ENCODE data around the gene LIMS2. TPM values are rescaled to one million over a fixed set of nuclear protein-coding genes. Genes with fewer than 3 reads are reported as not detected.

Gene LIMS2
- total and polyA plus RNA-seq, 9 donors, result 7.7 to 51.9 (median 35.0) TPM

GRCh38 chr2:127683757-127684156, 8.4 kb upstream of the LIMS2 start:
- H3K27ac ChIP-seq (ENCODE audit: low read length), result no peak overlapping the region

DNA sequence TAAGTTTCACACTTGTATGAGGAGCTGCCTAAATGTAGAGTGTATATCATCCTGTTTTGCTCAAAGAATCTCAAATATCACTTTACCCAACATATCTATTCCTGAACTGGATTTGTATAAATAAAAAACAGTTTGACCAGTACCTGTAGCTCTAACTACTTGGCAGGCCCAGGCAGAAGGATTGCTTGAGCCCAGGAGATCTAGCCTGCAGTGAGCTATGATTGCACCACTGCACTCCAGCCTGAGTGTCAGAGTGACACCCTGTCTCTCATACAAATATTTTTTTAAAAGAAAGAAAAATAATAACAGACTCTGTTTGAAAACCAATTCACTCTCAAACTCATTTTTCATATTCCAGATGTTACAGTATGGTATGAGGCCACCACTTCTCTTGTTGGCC, 7.7 kb upstream of the LIMS2 start:
- peaks cover 21% of the 10 kb centered on the region for H3K4me1 ChIP-seq (ENCODE audit: control insufficient read depth, insufficient read depth, low read length)

More at GRCh38 chr2:127683757-127684156, 8.4 kb upstream of the LIMS2 start:
- no peaks in the 10 kb centered on the region for H3K36me3 ChIP-seq (ENCODE audit: control insufficient read depth, insufficient read depth, low read length)
- DNase-seq, result peak; percentile 57
- H3K4me1 ChIP-seq (ENCODE audit: control insufficient read depth, insufficient read depth, low read length), result peaks cover 21% of the 10 kb centered on the region
- no peaks in the 10 kb centered on the region for H3K9me3 ChIP-seq (replicated peaks; ENCODE audit: control insufficient read depth, low read depth, low read length)
- WGBS (ENCODE audit: insufficient coverage), result 24% methylated on average over 2 of the region's 15 CpGs
- H3K4me3 ChIP-seq (ENCODE audit: low read length), result no peak overlapping the region
- peaks cover 4% of the 10 kb centered on the region for H3K27me3 ChIP-seq (ENCODE audit: control insufficient read depth, insufficient read depth, low read length)

GRCh38 chr2:127681976-127682857, 6.9 kb upstream of the LIMS2 start:
- WGBS (ENCODE audit: insufficient coverage), result 83% methylated on average over 1 of the region's 6 CpGs
- H3K36me3 ChIP-seq (ENCODE audit: control insufficient read depth, insufficient read depth, low read length), result no peaks in the 10 kb centered on the region
- H3K27me3 ChIP-seq (ENCODE audit: control insufficient read depth, insufficient read depth, low read length), result peaks cover 15% of the 10 kb centered on the region
- H3K4me1 ChIP-seq (ENCODE audit: control insufficient read depth, insufficient read depth, low read length), result peaks cover 21% of the 10 kb centered on the region
- H3K27ac ChIP-seq (ENCODE audit: low read length), result no peak overlapping the region
- H3K4me3 ChIP-seq (ENCODE audit: low read length), result no peak overlapping the region
- DNase-seq, result no peak
- no peaks in the 10 kb centered on the region for H3K9me3 ChIP-seq (replicated peaks; ENCODE audit: control insufficient read depth, low read depth, low read length)

More for the DNA sequence above, 7.7 kb upstream of the LIMS2 start:
- H3K4me3 ChIP-seq (ENCODE audit: low read length), result no peak overlapping the region
- no peaks in the 10 kb centered on the region for H3K9me3 ChIP-seq (replicated peaks; ENCODE audit: control insufficient read depth, low read depth, low read length)
- no peak for DNase-seq
- no peak overlapping the region for H3K27ac ChIP-seq (ENCODE audit: low read length)
- H3K27me3 ChIP-seq (ENCODE audit: control insufficient read depth, insufficient read depth, low read length), result peaks cover 8% of the 10 kb centered on the region
- no peaks in the 10 kb centered on the region for H3K36me3 ChIP-seq (ENCODE audit: control insufficient read depth, insufficient read depth, low read length)

DNA sequence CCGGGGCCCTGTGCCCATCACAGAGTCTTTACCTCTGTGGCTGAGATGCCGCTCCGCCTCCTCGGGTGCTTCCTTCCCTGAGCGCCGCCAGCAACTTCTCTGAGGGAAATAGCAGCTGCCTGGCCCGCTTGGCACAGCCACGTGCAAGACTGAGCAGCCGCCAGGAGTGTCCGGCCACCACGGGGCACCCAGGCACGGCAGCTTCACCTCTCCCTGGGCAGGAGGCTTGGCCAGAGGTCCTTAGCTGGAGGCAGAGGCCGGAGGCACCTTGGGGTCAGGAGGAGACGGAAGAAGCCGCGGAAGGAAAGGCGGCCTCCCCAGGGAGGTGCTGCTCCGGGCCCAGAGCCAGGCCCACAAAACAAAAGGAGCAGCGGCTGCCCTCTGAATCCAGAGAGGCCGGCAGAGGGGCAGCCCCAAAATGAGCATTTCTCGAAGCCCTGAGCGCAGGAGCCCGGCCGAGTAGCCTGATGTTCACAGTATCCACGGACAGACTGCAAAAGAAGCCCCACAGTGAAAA, 6.0 kb upstream of the LIMS2 start:
- 11% methylated on average over 20 of the region's 25 CpGs for WGBS (ENCODE audit: insufficient coverage)
- Histone ChIP-seq H3K36me3 (ENCODE audit: control insufficient read depth, insufficient read depth, low read length) (no peaks in the 10 kb centered on the region), H3K4me3 (ENCODE audit: low read length) (peak overlapping the region; percentile 27), H3K27me3 (ENCODE audit: control insufficient read depth, insufficient read depth, low read length) (peaks cover 24% of the 10 kb centered on the region), H3K4me1 (ENCODE audit: control insufficient read depth, insufficient read depth, low read length) (peaks cover 28% of the 10 kb centered on the region), H3K9me3 (replicated peaks; ENCODE audit: control insufficient read depth, low read depth, low read length) (no peaks in the 10 kb centered on the region), H3K27ac (ENCODE audit: low read length) (no peak overlapping the region)
- DNase-seq, result peak; percentile 47

- Histone ChIP-seq H3K36me3 (ENCODE audit: control insufficient read depth, insufficient read depth, low read length) (no peaks in the 10 kb centered on the region), H3K4me1 (ENCODE audit: control insufficient read depth, insufficient read depth, low read length) (peaks cover 32% of the 10 kb centered on the region), H3K4me3 (ENCODE audit: low read length) (no peak overlapping the region), H3K9me3 (replicated peaks; ENCODE audit: control insufficient read depth, low read depth, low read length) (no peaks in the 10 kb centered on the region), H3K27me3 (ENCODE audit: control insufficient read depth, insufficient read depth, low read length) (peaks cover 27% of the 10 kb centered on the region), H3K27ac (ENCODE audit: low read length) (no peak overlapping the region)
- DNase-seq, result no peak
- WGBS (ENCODE audit: insufficient coverage), result 81% methylated on average over 19 of the region's 19 CpGs
Observed at GRCh38 chr2:127680706-127681287, 5.5 kb upstream of the LIMS2 start.

DNA sequence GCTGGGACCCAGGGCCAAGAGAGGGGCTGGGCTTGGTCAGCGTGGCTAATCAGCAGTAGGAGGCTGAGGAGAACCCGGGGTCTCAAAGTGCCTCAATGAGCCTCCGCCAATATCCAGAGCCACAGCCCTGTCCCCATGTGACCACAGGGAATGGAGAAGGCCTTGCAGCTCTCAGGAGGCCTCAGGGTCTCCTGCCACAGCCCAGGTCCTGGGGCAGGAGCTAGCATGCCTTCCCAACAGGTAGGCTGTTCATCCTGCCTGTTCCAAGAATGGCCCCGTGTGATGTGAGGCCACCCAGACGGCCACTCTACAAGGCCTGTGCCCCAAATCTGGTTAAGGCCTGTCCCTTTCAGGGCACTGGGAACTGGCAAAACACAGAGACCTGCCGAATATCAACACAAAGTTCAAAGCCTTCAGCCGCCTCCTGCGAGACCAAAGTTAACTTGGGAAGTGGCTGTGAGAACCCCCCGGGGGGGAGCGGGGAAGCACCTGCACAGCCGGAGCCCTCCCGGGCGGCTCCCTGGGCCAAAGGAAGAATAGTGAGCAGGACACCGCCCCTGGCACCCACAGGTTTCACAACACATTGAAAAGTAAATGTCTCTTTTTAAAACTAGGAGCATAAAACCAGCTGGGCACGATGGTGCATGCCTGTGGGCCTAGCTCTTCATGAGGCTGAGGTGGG, 4.5 kb upstream of the LIMS2 start:
- Histone ChIP-seq H3K4me1 (ENCODE audit: control insufficient read depth, insufficient read depth, low read length) (peaks cover 37% of the 10 kb centered on the region), H3K27ac (ENCODE audit: low read length) (no peak overlapping the region), H3K9me3 (replicated peaks; ENCODE audit: control insufficient read depth, low read depth, low read length) (no peaks in the 10 kb centered on the region), H3K4me3 (ENCODE audit: low read length) (no peak overlapping the region), H3K27me3 (ENCODE audit: control insufficient read depth, insufficient read depth, low read length) (peaks cover 30% of the 10 kb centered on the region), H3K36me3 (ENCODE audit: control insufficient read depth, insufficient read depth, low read length) (no peaks in the 10 kb centered on the region)
- no peak for DNase-seq
- WGBS (ENCODE audit: insufficient coverage), result 83% methylated on average over 6 of the region's 15 CpGs

DNA sequence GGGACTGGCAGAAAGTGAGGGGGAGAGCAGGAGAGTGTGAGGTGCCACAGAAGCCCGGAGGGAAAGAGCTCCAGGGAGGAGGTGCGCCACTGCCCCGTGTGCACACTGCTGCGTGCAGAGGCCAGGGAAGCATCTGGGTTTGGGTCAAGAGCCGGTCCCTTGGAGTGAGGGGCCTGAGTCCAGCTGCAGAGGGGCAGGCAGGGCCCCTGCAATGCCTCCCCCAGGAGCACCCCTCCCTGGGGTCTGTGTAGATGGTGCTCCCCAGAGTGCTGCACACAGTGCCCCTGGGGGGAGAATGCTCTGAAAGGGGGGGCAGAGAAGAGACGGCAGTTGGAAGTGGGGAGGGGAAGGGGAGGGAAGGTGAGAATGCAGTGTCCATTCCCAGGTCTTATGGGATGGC, 3.7 kb upstream of the LIMS2 start:
- H3K9me3 ChIP-seq (replicated peaks; ENCODE audit: control insufficient read depth, low read depth, low read length), result no peaks in the 10 kb centered on the region
- 79% methylated on average over 4 of the region's 6 CpGs for WGBS (ENCODE audit: insufficient coverage)
- H3K27me3 ChIP-seq (ENCODE audit: control insufficient read depth, insufficient read depth, low read length), result peaks cover 35% of the 10 kb centered on the region
- no peak overlapping the region for H3K27ac ChIP-seq (ENCODE audit: low read length)
- no peaks in the 10 kb centered on the region for H3K36me3 ChIP-seq (ENCODE audit: control insufficient read depth, insufficient read depth, low read length)
- no peak overlapping the region for H3K4me3 ChIP-seq (ENCODE audit: low read length)
- peaks cover 41% of the 10 kb centered on the region for H3K4me1 ChIP-seq (ENCODE audit: control insufficient read depth, insufficient read depth, low read length)
- no peak for DNase-seq

GRCh38 chr2:127678531-127678930, 3.2 kb upstream of the LIMS2 start:
- H3K27ac ChIP-seq (ENCODE audit: low read length), result no peak overlapping the region
- DNase-seq, result no peak
- no peaks in the 10 kb centered on the region for H3K9me3 ChIP-seq (replicated peaks; ENCODE audit: control insufficient read depth, low read depth, low read length)
- H3K27me3 ChIP-seq (ENCODE audit: control insufficient read depth, insufficient read depth, low read length), result peaks cover 37% of the 10 kb centered on the region
- H3K36me3 ChIP-seq (ENCODE audit: control insufficient read depth, insufficient read depth, low read length), result peaks cover 2% of the 10 kb centered on the region
- 81% methylated on average over 10 of the region's 10 CpGs for WGBS (ENCODE audit: insufficient coverage)
- H3K4me1 ChIP-seq (ENCODE audit: control insufficient read depth, insufficient read depth, low read length), result peaks cover 42% of the 10 kb centered on the region
- no peak overlapping the region for H3K4me3 ChIP-seq (ENCODE audit: low read length)

GRCh38 chr2:127676906-127677305, 1.6 kb upstream of the LIMS2 start:
- H3K27me3 ChIP-seq (ENCODE audit: control insufficient read depth, insufficient read depth, low read length), result peaks cover 37% of the 10 kb centered on the region
- no peak for DNase-seq
- H3K4me1 ChIP-seq (ENCODE audit: control insufficient read depth, insufficient read depth, low read length), result peaks cover 47% of the 10 kb centered on the region

More at GRCh38 chr2:127676906-127677305, 1.6 kb upstream of the LIMS2 start:
- H3K9me3 ChIP-seq (replicated peaks; ENCODE audit: control insufficient read depth, low read depth, low read length), result no peaks in the 10 kb centered on the region
- peaks cover 2% of the 10 kb centered on the region for H3K36me3 ChIP-seq (ENCODE audit: control insufficient read depth, insufficient read depth, low read length)
- no peak overlapping the region for H3K27ac ChIP-seq (ENCODE audit: low read length)
- no peak overlapping the region for H3K4me3 ChIP-seq (ENCODE audit: low read length)
- no CpG with 5 or more reads among the region's 2 CpGs for WGBS (ENCODE audit: insufficient coverage)
